Endodermal cell (in vitro differentiated cells): ENCODE results near the gene CTSD. TPM values are rescaled to one million over a fixed set of nuclear protein-coding genes. Genes with fewer than 3 reads are reported as not detected.
A peak's percentile ranks its signal among the peaks of the same experiment; 100 is the strongest.

Source experiments
- DNase-seq: peaks from one replicate; pipeline ENCODE4 v3.0.0-alpha.2; 2017
- H3K27ac ChIP-seq: 2 replicates; pipeline ENCODE4 v1.5.1; 2013; ENCODE audit warnings: mild to moderate bottlenecking, low read depth, low read length, moderate library complexity
- H3K27me3 ChIP-seq: 2 replicates; pipeline ENCODE4 v1.6.1; 2013; ENCODE audit warnings: mild to moderate bottlenecking, low read length, moderate library complexity; ENCODE audit not compliant: insufficient read depth, control insufficient read depth, poor library complexity, severe bottlenecking
- H3K36me3 ChIP-seq: 2 replicates; pipeline ENCODE4 v1.7.0; 2013; ENCODE audit warnings: mild to moderate bottlenecking, low read length, moderate library complexity; ENCODE audit not compliant: control insufficient read depth, insufficient read depth
- H3K4me1 ChIP-seq: one replicate; pipeline ENCODE4 v1.7.0; 2013; ENCODE audit warnings: low read length; ENCODE audit not compliant: control insufficient read depth, insufficient read depth
- H3K4me3 ChIP-seq: 2 replicates; pipeline ENCODE4 v1.5.1; 2013; ENCODE audit warnings: mild to moderate bottlenecking, low read length, moderate library complexity
- H3K9ac ChIP-seq: 2 replicates; pipeline ENCODE4 v1.6.1; 2013; ENCODE audit warnings: mild to moderate bottlenecking, low read length, moderate library complexity; ENCODE audit not compliant: poor library complexity, severe bottlenecking; ENCODE audit errors: extremely low read depth
- H3K9me3 ChIP-seq: 2 replicates; pipeline ENCODE4 v1.6.1; 2013; ENCODE audit warnings: mild to moderate bottlenecking, low read length, moderate library complexity; ENCODE audit not compliant: control insufficient read depth
- H3K27ac Mint-ChIP-seq: 2 replicates; pipeline ENCODE4 v1.8.0; 2020; ENCODE audit warnings: mixed read lengths
- H3K27me3 Mint-ChIP-seq: 2 replicates; pipeline ENCODE4 v1.8.0; 2021; ENCODE audit warnings: mild to moderate bottlenecking, mixed read lengths; ENCODE audit not compliant: insufficient read depth
- H3K36me3 Mint-ChIP-seq: 2 replicates; pipeline ENCODE4 v1.8.0; 2020; ENCODE audit warnings: low read depth, mixed read lengths
- H3K4me1 Mint-ChIP-seq: 2 replicates; pipeline ENCODE4 v1.8.0; 2020; ENCODE audit warnings: mixed read lengths
- H3K4me3 Mint-ChIP-seq: 2 replicates; pipeline ENCODE4 v1.8.0; 2020; ENCODE audit warnings: mild to moderate bottlenecking, moderate library complexity, mixed read lengths
- H3K9me3 Mint-ChIP-seq: 2 replicates; pipeline ENCODE4 v1.8.0; 2020; ENCODE audit warnings: mild to moderate bottlenecking, mixed read lengths
- CTCF ChIP-seq: fragments of 200-600 bp; sonication (generic); conservative IDR thresholded peaks from 2 replicates; pipeline ENCODE4 v1.5.0; 2021; ENCODE audit warnings: antibody characterized with exemption, mild to moderate bottlenecking
- WGBS, 2 experiments: methylation state at CpG; one replicate each; pipeline versions ENCODE4 v1.1.5 to v1.1.7; 2013; ENCODE audit warnings: missing lambda C conversion rate in 2 of 2, mixed read lengths in 1 of 2; ENCODE audit not compliant: insufficient coverage in 1 of 2, insufficient read length in 1 of 2; 5-methylcytosine and 5-hydroxymethylcytosine counted together
- total RNA-seq, 2 donors: library from RNA; stranded (reverse); fragmentation: NEBNext Ultra II Directional in 1 of 2; extraction: Animal tissue kit (Norgen Biotek cat#: 25700) in 1 of 2; gene quantifications; 2 replicates in 1 of 2; 3 replicates in 1 of 2; pipeline ENCODE4 v1.2.1, GENCODE V29; 2021

The CTSD gene
- total RNA-seq, 2 donors from 2014 or later, result 185 to 208 TPM

DNA sequence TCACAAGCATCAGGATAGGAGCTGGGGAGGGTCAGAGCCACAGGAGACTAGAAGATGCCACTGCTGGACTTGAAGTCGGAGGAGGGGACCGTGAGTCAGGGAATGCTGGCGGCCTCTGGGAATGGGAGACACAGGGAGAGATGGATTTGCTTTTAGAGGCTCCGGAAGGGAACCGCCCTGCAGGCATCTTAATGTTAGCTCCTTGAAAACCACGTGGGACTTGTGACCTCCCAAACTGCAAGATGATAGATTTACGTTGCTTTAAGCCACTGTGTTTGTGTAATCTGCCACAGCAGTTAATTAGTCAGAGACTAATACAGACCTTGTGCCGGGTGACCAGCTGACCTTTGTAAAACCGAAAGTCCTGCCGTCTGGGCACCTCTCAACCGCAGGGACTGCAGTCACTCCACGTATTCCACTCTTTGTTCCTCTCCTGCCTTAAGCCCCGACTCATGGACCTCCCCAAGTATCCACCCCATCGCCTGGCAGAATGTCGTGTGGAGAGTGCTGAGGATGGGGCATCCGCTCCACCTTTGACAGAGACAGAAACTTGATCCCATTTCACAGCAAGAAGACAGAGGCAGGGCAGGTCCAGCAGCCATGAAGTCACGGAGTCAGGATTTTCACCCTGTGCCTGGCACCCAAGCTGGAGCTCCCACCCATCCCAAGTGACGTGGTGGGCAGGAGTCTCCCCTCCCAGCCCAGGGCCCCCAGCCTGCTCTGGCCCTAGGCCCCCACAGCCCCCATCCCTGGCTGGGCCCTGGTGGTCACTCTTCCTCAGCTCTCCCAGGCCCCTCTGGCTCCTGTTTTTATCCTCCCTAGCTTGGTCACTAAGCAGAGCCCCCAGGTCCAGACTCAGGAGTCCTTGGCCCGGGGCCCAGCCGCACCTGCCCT, 19.4 kb upstream of the CTSD start:
- peaks cover 21% of the 10 kb centered on the region for H3K27me3 Mint-ChIP-seq
- no peaks in the 10 kb centered on the region for H3K9me3 Mint-ChIP-seq
- H3K27ac Mint-ChIP-seq, result peak overlapping the region; percentile 72

GRCh38 chr11:1782031-1782590, 18.4 kb upstream of the CTSD start:
- TF ChIP-seq CTCF, result no peak

More for the DNA sequence above, 19.4 kb upstream of the CTSD start:
- Mint-ChIP-seq H3K4me3 (no peak overlapping the region), H3K36me3 (no peaks in the 10 kb centered on the region), H3K4me1 (peaks cover 8% of the 10 kb centered on the region)
- no peaks in the 10 kb centered on the region for H3K36me3 ChIP-seq
- 85 to 86% methylated on average over 18 to 20 of the region's 20 CpGs for WGBS, 2 experiments
- H3K9ac ChIP-seq, result no peak overlapping the region
- H3K4me1 ChIP-seq, result no peaks in the 10 kb centered on the region
- no peak overlapping the region for H3K4me3 ChIP-seq
- H3K27ac ChIP-seq, result no peak overlapping the region
- H3K27me3 ChIP-seq, result no peaks in the 10 kb centered on the region
- H3K9me3 ChIP-seq, result no peaks in the 10 kb centered on the region
- no peak for TF ChIP-seq CTCF
- no peak for DNase-seq

DNA sequence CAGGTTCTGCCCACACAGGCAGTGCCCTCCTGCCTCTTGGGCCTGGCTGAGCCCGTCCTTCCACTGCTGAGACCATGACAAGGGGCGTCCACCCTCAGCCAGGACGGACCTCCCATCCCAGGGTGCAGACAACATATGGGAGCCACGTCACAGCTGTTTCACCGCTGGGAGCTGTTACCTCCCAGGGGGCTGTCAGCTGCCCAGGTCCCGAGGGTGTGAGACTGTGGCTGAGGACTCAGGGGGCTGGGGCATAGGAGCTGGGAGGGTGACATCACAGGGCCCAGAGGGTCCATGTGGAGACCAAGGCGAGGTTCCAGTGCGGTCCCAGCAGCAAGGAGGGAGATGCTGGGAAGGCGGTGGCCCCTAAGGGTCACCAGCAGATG, 17.9 kb upstream of the CTSD start:
- Histone ChIP-seq H3K27me3 (no peaks in the 10 kb centered on the region), H3K27ac (no peak overlapping the region), H3K4me3 (no peak overlapping the region), H3K4me1 (no peaks in the 10 kb centered on the region), H3K9ac (no peak overlapping the region), H3K36me3 (no peaks in the 10 kb centered on the region), H3K9me3 (no peaks in the 10 kb centered on the region)
- Mint-ChIP-seq H3K4me1 (peaks cover 8% of the 10 kb centered on the region), H3K27ac (no peak overlapping the region), H3K36me3 (no peaks in the 10 kb centered on the region), H3K9me3 (no peaks in the 10 kb centered on the region), H3K27me3 (peaks cover 26% of the 10 kb centered on the region), H3K4me3 (no peak overlapping the region)
- DNase-seq, result no peak
- 88 to 92% methylated on average over 6 to 9 of the region's 9 CpGs for WGBS, 2 experiments
- TF ChIP-seq CTCF, result no peak

More at GRCh38 chr11:1782031-1782590, 18.4 kb upstream of the CTSD start:
- Mint-ChIP-seq H3K9me3 (no peaks in the 10 kb centered on the region), H3K27me3 (peaks cover 24% of the 10 kb centered on the region), H3K4me3 (no peak overlapping the region), H3K27ac (no peak overlapping the region), H3K36me3 (no peaks in the 10 kb centered on the region), H3K4me1 (peaks cover 8% of the 10 kb centered on the region)
- WGBS, 2 experiments, result 87 to 97% methylated on average over 5 to 13 of the region's 13 CpGs
- Histone ChIP-seq H3K27ac (no peak overlapping the region), H3K27me3 (no peaks in the 10 kb centered on the region), H3K4me1 (no peaks in the 10 kb centered on the region), H3K4me3 (no peak overlapping the region), H3K36me3 (no peaks in the 10 kb centered on the region), H3K9ac (no peak overlapping the region), H3K9me3 (no peaks in the 10 kb centered on the region)
- DNase-seq, result no peak
